ENCODE data around the gene PRKN.
"Not testable (repeated sequence)": the region's sequence is repeated elsewhere in the genome, so short reads cannot be mapped to it uniquely, and the experiment has no call there.

PRKN gene

GRCh38 chr6:162443101-162443500 lies 284.5 kb downstream of the PRKN start:
- DNase-seq (ENCODE audit: low read depth), result no peak

GRCh38 chr6:162442687-162443086 lies 284.9 kb downstream of the PRKN start:
- no peak for DNase-seq (ENCODE audit: low read depth)

- DNase-seq (ENCODE audit: low read depth), result no peak
Measured at GRCh38 chr6:162441991-162442390, 285.6 kb downstream of the PRKN start.

GRCh38 chr6:162438980-162439379 lies 288.6 kb downstream of the PRKN start:
- no peak for DNase-seq (ENCODE audit: low read depth)

GRCh38 chr6:162435071-162435470 lies 292.5 kb downstream of the PRKN start:
- no peak for DNase-seq (ENCODE audit: low read depth)

GRCh38 chr6:162421004-162421403 lies 306.6 kb downstream of the PRKN start:
- no peak for DNase-seq (ENCODE audit: low read depth)

GRCh38 chr6:162416831-162417537 lies 310.6 kb downstream of the PRKN start:
- no peak for DNase-seq (ENCODE audit: low read depth)

- no peak for DNase-seq (ENCODE audit: low read depth)
Measured at GRCh38 chr6:162416307-162416706, 311.3 kb downstream of the PRKN start.

- no peak for DNase-seq (ENCODE audit: low read depth)
Measured at GRCh38 chr6:162409741-162410691, 317.6 kb downstream of the PRKN start.

- no peak for DNase-seq (ENCODE audit: low read depth)
Measured at GRCh38 chr6:162408826-162409535, 318.6 kb downstream of the PRKN start.

- no peak for DNase-seq (ENCODE audit: low read depth)
Measured at GRCh38 chr6:162404951-162405350, 322.6 kb downstream of the PRKN start.

- DNase-seq (ENCODE audit: low read depth), result no peak
Measured at GRCh38 chr6:162403031-162403430, 324.5 kb downstream of the PRKN start.

GRCh38 chr6:162395181-162395580 lies 332.4 kb downstream of the PRKN start:
- DNase-seq (ENCODE audit: low read depth), result no peak

GRCh38 chr6:162390961-162391811 lies 336.4 kb downstream of the PRKN start:
- DNase-seq (ENCODE audit: low read depth), result not testable (repeated sequence)

GRCh38 chr6:162389343-162390085 lies 338.1 kb downstream of the PRKN start:
- no peak for DNase-seq (ENCODE audit: low read depth)

- DNase-seq (ENCODE audit: low read depth), result no peak
Measured at GRCh38 chr6:162388383-162388777, 339.2 kb downstream of the PRKN start.

- DNase-seq (ENCODE audit: low read depth), result no peak
Measured at GRCh38 chr6:162387718-162388382, 339.7 kb downstream of the PRKN start.

GRCh38 chr6:162385980-162386379 lies 341.6 kb downstream of the PRKN start:
- DNase-seq (ENCODE audit: low read depth), result no peak

- no peak for DNase-seq (ENCODE audit: low read depth)
Measured at GRCh38 chr6:162379757-162380409, 347.7 kb downstream of the PRKN start.

GRCh38 chr6:162377735-162378134 lies 349.8 kb downstream of the PRKN start:
- no peak for DNase-seq (ENCODE audit: low read depth)

All from stimulated activated CD8-positive, alpha-beta memory T cell treated with anti-CD3 and anti-CD28 coated beads, Interleukin-12 subunit alpha, Interleukin-12 subunit beta, amount 100 ng/mL, for 1 hour (primary cell).